IMR-90 (cell line): ENCODE results near the gene NNAT. TPM values are rescaled to one million over a fixed set of nuclear protein-coding genes. Genes with fewer than 3 reads are reported as not detected.

Source experiments
- ATAC-seq: fragments of 200-7000 bp; cut with Tn5 transposase; 2 replicates; pipeline ENCODE4 v1.9.1; 2020; ENCODE audit warnings: low read depth, mild to moderate bottlenecking, moderate library complexity
- BruUV-seq: library from RNA; stranded (reverse); fragments of 400-500 nt; replicated peaks from 2 replicates; lab custom pipeline; 2021; lab: Mats Ljungman, UMichigan
- CTCF ChIA-PET: fragments of 300-600 bp; formaldehyde crosslinking; extraction: SDS; loops from one replicate; lab custom pipeline; 2021; ENCODE audit warnings: antibody characterized with exemption; lab: Yijun Ruan, JAX
- POLR2A ChIA-PET: fragments of 300-600 bp; sonication (Branson Sonifier 250); formaldehyde crosslinking; loops from one replicate; lab custom pipeline; 2022; ENCODE audit warnings: antibody characterized with exemption; ENCODE audit not compliant: unreplicated experiment; lab: Charles Lee
- DNase-seq: peaks from one replicate; pipeline ENCODE4 v3.0.0; 2013
- H2AFZ ChIP-seq: replicated peaks from 2 replicates; pipeline ENCODE3; 2013; ENCODE audit warnings: low read length, mild to moderate bottlenecking; ENCODE audit not compliant: poor library complexity
- H2AK5ac ChIP-seq: 2 replicates; pipeline ENCODE4 v1.6.1; 2013; ENCODE audit warnings: low read depth, low read length, inconsistent platforms
- H2AK9ac ChIP-seq: replicated peaks from 2 replicates; pipeline ENCODE3; 2013; ENCODE audit warnings: mild to moderate bottlenecking, low read depth, low read length, moderate library complexity; ENCODE audit not compliant: poor library complexity
- H2BK120ac ChIP-seq: 2 replicates; pipeline ENCODE4 v1.6.1; 2013; ENCODE audit warnings: low read depth, low read length, inconsistent platforms
- H2BK15ac ChIP-seq: 3 replicates; pipeline ENCODE4 v1.6.1; 2013; ENCODE audit warnings: low read depth, low read length, inconsistent platforms
- H2BK20ac ChIP-seq: 2 replicates; pipeline ENCODE4 v1.6.1; 2013; ENCODE audit warnings: low read depth, mild to moderate bottlenecking, inconsistent platforms, low read length, moderate library complexity
- H2BK5ac ChIP-seq: 2 replicates; pipeline ENCODE4 v1.6.1; 2013; ENCODE audit warnings: mild to moderate bottlenecking, low read depth, low read length, inconsistent platforms; ENCODE audit not compliant: poor library complexity, severe bottlenecking
- H3K14ac ChIP-seq: replicated peaks from 2 replicates; pipeline ENCODE4 v1.6.1; 2013; ENCODE audit warnings: low read depth, low read length, inconsistent platforms
- H3K18ac ChIP-seq: 2 replicates; pipeline ENCODE4 v1.6.1; 2013; ENCODE audit warnings: low read depth, low read length, control low read depth
- H3K23ac ChIP-seq: 2 replicates; pipeline ENCODE4 v1.6.1; 2013; ENCODE audit warnings: low read depth, low read length, inconsistent platforms
- H3K27ac ChIP-seq: 2 replicates; pipeline ENCODE4 v1.5.1; 2013; ENCODE audit warnings: mild to moderate bottlenecking, control low read depth, low read length; ENCODE audit not compliant: insufficient read depth
- H3K27me3 ChIP-seq: 2 replicates; pipeline ENCODE4 v1.6.1; 2013; ENCODE audit warnings: low read length; ENCODE audit not compliant: control insufficient read depth, insufficient read depth
- H3K36me3 ChIP-seq: 2 replicates; pipeline ENCODE4 v1.6.1; 2013; ENCODE audit warnings: low read length, mixed read lengths; ENCODE audit not compliant: control insufficient read depth, insufficient read depth
- H3K4ac ChIP-seq: 2 replicates; pipeline ENCODE4 v1.6.1; 2013; ENCODE audit warnings: low read depth, low read length, inconsistent platforms
- H3K4me1 ChIP-seq: 2 replicates; pipeline ENCODE4 v1.6.1; 2013; ENCODE audit warnings: low read length, mixed read lengths; ENCODE audit not compliant: control insufficient read depth, insufficient read depth
- H3K4me2 ChIP-seq: 2 replicates; pipeline ENCODE4 v1.6.1; 2013; ENCODE audit warnings: low read depth, mild to moderate bottlenecking, control low read depth, low read length, moderate library complexity
- H3K4me3 ChIP-seq: 2 replicates; pipeline ENCODE4 v1.5.1; 2013; ENCODE audit warnings: low read depth, mild to moderate bottlenecking, control low read depth, low read length, moderate library complexity; ENCODE audit not compliant: insufficient read depth
- H3K56ac ChIP-seq: 2 replicates; pipeline ENCODE4 v1.6.1; 2013; ENCODE audit warnings: low read length, inconsistent platforms; ENCODE audit not compliant: insufficient read depth; ENCODE audit errors: extremely low read depth
- H3K79me1 ChIP-seq, 2 experiments: 2 replicates each; pipeline ENCODE4 v1.6.1; 2013; ENCODE audit warnings: low read length in 2 of 2, inconsistent platforms in 1 of 2, low read depth in 1 of 2
- H3K9ac ChIP-seq: 2 replicates; pipeline ENCODE4 v1.6.1; 2013; ENCODE audit warnings: low read depth, low read length, control low read depth
- H3K9me1 ChIP-seq: 2 replicates; pipeline ENCODE4 v1.6.1; 2013; ENCODE audit warnings: low read length, inconsistent platforms; ENCODE audit not compliant: insufficient read depth
- H3K9me3 ChIP-seq: 2 replicates; pipeline ENCODE4 v1.6.1; 2013; ENCODE audit warnings: low read length; ENCODE audit not compliant: control insufficient read depth, insufficient read depth
- H4K20me1 ChIP-seq: 2 replicates; pipeline ENCODE4 v1.6.1; 2013; ENCODE audit warnings: low read length, inconsistent platforms; ENCODE audit not compliant: insufficient read depth
- H4K5ac ChIP-seq: 2 replicates; pipeline ENCODE4 v1.6.1; 2013; ENCODE audit warnings: mild to moderate bottlenecking, low read depth, low read length, control low read depth
- H4K8ac ChIP-seq, 2 experiments: 2 replicates each; pipeline ENCODE4 v1.6.1; 2013; ENCODE audit warnings: low read depth in 2 of 2, low read length in 2 of 2, control low read depth in 1 of 2, inconsistent platforms in 1 of 2
- H4K91ac ChIP-seq: 2 replicates; pipeline ENCODE4 v1.6.1; 2013; ENCODE audit warnings: low read depth, low read length, inconsistent platforms; ENCODE audit not compliant: insufficient read depth
- BHLHE40 ChIP-seq: fragments of 150-350 bp; IDR thresholded peaks from 2 replicates; pipeline ENCODE4 v1.6.1; 2016; ENCODE audit warnings: mild to moderate bottlenecking, low read depth, low read length
- FOS ChIP-seq: fragments of 150-350 bp; IDR thresholded peaks from 2 replicates; pipeline ENCODE4 v1.6.1; 2016; ENCODE audit warnings: low read depth, low read length
- MAZ ChIP-seq: IDR thresholded peaks from 2 replicates; pipeline ENCODE4 v1.6.1; 2012; ENCODE audit warnings: low read depth, mild to moderate bottlenecking, low read length, improper control_type of control experiment, moderate library complexity, borderline replicate concordance
- SMC3 ChIP-seq: fragments of 150-350 bp; IDR thresholded peaks from 2 replicates; pipeline ENCODE4 v1.6.1; 2016; ENCODE audit warnings: low read depth, mild to moderate bottlenecking, antibody characterized with exemption, low read length, moderate library complexity
- USF2 ChIP-seq: fragments of 150-350 bp; IDR thresholded peaks from 2 replicates; pipeline ENCODE4 v1.6.1; 2017; ENCODE audit warnings: mild to moderate bottlenecking, antibody characterized with exemption, low read length, low read depth
- WGBS, 2 experiments: methylation state at CpG; one replicate each; pipeline versions ENCODE4 v1.1.5 to v1.1.7; 2013; ENCODE audit warnings: missing lambda C conversion rate in 2 of 2; ENCODE audit not compliant: insufficient read length in 1 of 2; ENCODE audit errors: extremely low coverage in 2 of 2; 5-methylcytosine and 5-hydroxymethylcytosine counted together
- dilution Hi-C: fragments of 300-500 bp; cut with HindIII; formaldehyde crosslinking; loops from one replicate; pipeline ENCODE4 v1.14.3; 2018; ENCODE audit warnings: low sequenced_read_pairs; ENCODE audit not compliant: unreplicated experiment
- in situ Hi-C: fragments of 300-500 bp; cut with MboI; formaldehyde crosslinking; loops from 3 replicates; pipeline ENCODE4 v1.14.3; 2019; ENCODE audit warnings: low sequenced_read_pairs, inconsistent platforms, mixed read lengths
- intact Hi-C: fragments of 100-400 bp; cut with micrococcal nuclease; formaldehyde crosslinking; loops from 2 replicates; pipeline ENCODE4 v1.10.0; 2022
- polyA plus RNA-seq, 3 experiments: library from polyadenylated mRNA; depleted of rRNA; stranded (reverse); fragments of >200 nt; gene quantifications; 2 replicates each; pipeline ENCODE4 v1.2.3, GENCODE V29; 2012; ENCODE audit warnings: low replicate concordance in 1 of 3
- total RNA-seq: library from RNA; depleted of rRNA; stranded (reverse); fragments of >200 nt; gene quantifications from 2 replicates; pipeline ENCODE4 v1.2.3, GENCODE V29; 2012

The NNAT gene
- total and polyA plus RNA-seq, 2 of the 4 experiments (the other 2 are of a cell fraction), result 2.0 to 6.5 TPM

DNA sequence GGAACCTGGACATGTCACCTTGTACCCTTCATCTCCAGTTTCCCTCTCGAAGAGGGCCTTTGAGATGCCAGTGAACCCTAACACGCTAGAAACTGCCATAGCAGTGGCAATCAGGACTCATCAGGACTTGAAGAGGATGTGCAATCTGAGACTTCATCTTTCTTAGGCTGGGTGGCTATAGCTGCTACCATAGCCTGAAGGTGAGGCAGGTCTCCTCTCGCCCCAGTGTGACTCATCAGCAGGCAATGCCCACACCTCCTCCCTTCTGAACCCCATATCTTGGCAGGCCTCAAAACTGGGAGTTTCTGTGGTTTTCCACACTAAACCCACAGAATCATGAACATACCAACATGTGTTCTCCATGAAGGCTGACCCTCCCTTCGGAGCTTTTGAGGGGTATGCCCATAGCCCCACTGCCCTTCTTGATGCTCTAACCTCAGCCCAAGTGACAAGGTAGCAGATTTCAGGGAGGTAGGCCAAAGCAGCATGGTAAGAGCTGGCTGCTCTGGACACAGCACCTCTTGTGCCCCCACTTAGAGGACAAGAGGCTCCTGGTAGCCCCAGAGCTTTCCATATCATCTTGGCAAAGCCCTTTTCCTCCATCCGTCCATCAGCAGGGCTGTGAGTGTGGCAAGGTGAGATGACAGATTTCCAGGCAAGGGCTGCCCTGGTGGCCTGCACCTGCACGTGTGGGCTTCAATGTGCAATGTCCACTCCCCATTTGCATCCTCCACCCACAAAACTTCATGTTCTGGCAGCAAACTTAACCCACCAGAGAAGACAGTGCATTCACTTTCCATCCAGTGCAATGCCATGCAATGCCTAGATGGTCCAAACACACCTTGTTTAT lies 4.0 kb downstream of the NNAT start:
- no peak overlapping the region for H4K91ac ChIP-seq
- POLR2A ChIA-PET, result no interaction called here
- in situ Hi-C loops, result loop anchor here (5.0 kb wide), 1 partner anchor 133 kb away; no protein-coding TSS in a partner anchor

More for the DNA sequence above, 4.0 kb downstream of the NNAT start:
- no peak overlapping the region for H3K4ac ChIP-seq
- H3K4me2 ChIP-seq, result no peak overlapping the region; the same call in 1 of the 2 replicates
- no peaks in the 10 kb centered on the region for H3K9me3 ChIP-seq
- no peak overlapping the region; the same call in 1 of the 2 replicates for H3K14ac ChIP-seq
- no TSS peak for BruUV-seq
- H2AFZ ChIP-seq, result no peak overlapping the region
- ATAC-seq (no peak), DNase-seq (peak; percentile 21)
- no peak overlapping the region for H4K5ac ChIP-seq
- H2BK120ac ChIP-seq, result no peak overlapping the region
- no peaks in the 10 kb centered on the region for H3K27me3 ChIP-seq
- peaks cover 62% of the 10 kb centered on the region for H4K20me1 ChIP-seq
- H3K9ac ChIP-seq, result no peak overlapping the region
- H3K18ac ChIP-seq, result no peak overlapping the region
- CTCF ChIA-PET, result interaction anchor here (0.6 kb wide), 1 partner anchor 553 kb away, joined by 3 read pairs; no protein-coding TSS in a partner anchor
- peaks cover 11% of the 10 kb centered on the region for H3K4me1 ChIP-seq
- dilution Hi-C loops, result no loop called here
- H2AK9ac ChIP-seq, result peak overlapping the region; percentile 10
- WGBS, 2 experiments, result 38% methylated on average over 1 of the region's 6 CpGs; no CpG with 5 or more reads in 1 of the 2 experiments
- H3K23ac ChIP-seq, result peak overlapping the region; percentile 71; the same call in 1 of the 2 replicates
- H2BK5ac ChIP-seq, result no peak overlapping the region
- H3K27ac ChIP-seq, result no peak overlapping the region
- intact Hi-C loops, result loop anchor here (5.0 kb wide), 1 partner anchor 118 kb away; no protein-coding TSS in a partner anchor
- peaks cover 5% of the 10 kb centered on the region; the same call in 1 of the 2 replicates for H3K36me3 ChIP-seq
- peaks cover 29 to 71% of the 10 kb centered on the region in 2 experiments for H3K79me1 ChIP-seq
- peaks cover 19% of the 10 kb centered on the region for H3K9me1 ChIP-seq
- H2BK20ac ChIP-seq, result no peak overlapping the region
- no peak overlapping the region for H3K4me3 ChIP-seq
- no peak overlapping the region for H4K8ac ChIP-seq
- TF ChIP-seq BHLHE40, result no peak
- no peak for TF ChIP-seq USF2
- TF ChIP-seq SMC3, result no peak
- no peak for TF ChIP-seq MAZ
- TF ChIP-seq FOS, result no peak
- H2BK15ac ChIP-seq, result no peak overlapping the region
- H3K56ac ChIP-seq, result no peak overlapping the region
- no peak overlapping the region for H2AK5ac ChIP-seq
